Stomach (tissue), 9 donors: ENCODE results near the gene TRAPPC6A. TPM values are rescaled to one million over a fixed set of nuclear protein-coding genes. Genes with fewer than 3 reads are reported as not detected.

Source experiments
- DNase-seq, 2 donors: peaks; one replicate each; pipeline versions ENCODE4 v3.0.0 to v3.0.0-alpha.2; 2013 to 2019
- H3K27ac ChIP-seq, 5 donors: fragments of 200-600 bp in 4 of 5; sonication (generic) in 4 of 5; one replicate each; pipeline ENCODE4 v1.5.1; 2013 to 2019; ENCODE audit warnings: mild to moderate bottlenecking in 1 of 5, moderate library complexity in 1 of 5
- H3K27me3 ChIP-seq, 3 donors: fragments of 200-600 bp; sonication (generic); one replicate each; pipeline ENCODE4 v1.5.1; 2017 to 2019; ENCODE audit warnings: mixed run types in 1 of 3
- H3K36me3 ChIP-seq, 4 donors: fragments of 200-600 bp; sonication (generic); 1 replicate in 3 of 4; 2 replicates in 1 of 4; pipeline ENCODE4 v1.5.1; 2016 to 2019
- H3K4me1 ChIP-seq, 4 donors: fragments of 200-600 bp; sonication (generic); one replicate each; pipeline ENCODE4 v1.5.1; 2016 to 2019
- H3K4me3 ChIP-seq, 4 donors: fragments of 200-600 bp; sonication (generic) in 3 of 4; one replicate each; pipeline ENCODE4 v1.5.1; 2016 to 2019; ENCODE audit warnings: mild to moderate bottlenecking in 1 of 4
- H3K9me3 ChIP-seq, 4 donors: fragments of 200-600 bp; sonication (generic); one replicate each; pipeline ENCODE4 v1.5.1; 2016 to 2019
- EP300 ChIP-seq: sonication (generic); formaldehyde crosslinking; IDR thresholded peaks from one replicate; pipeline ENCODE4 v1.6.1; 2017; ENCODE audit warnings: antibody characterized with exemption
- POLR2A ChIP-seq, 4 donors: fragments of 450-650 bp; IDR thresholded peaks; one replicate each; pipeline ENCODE4 v1.6.1; 2016; ENCODE audit warnings: antibody characterized with exemption in 4 of 4, control low read depth in 2 of 4, mild to moderate bottlenecking in 1 of 4, moderate library complexity in 1 of 4
- POLR2AphosphoS5 ChIP-seq, 3 donors: sonication (generic); formaldehyde crosslinking; IDR thresholded peaks; one replicate each; pipeline ENCODE4 v1.6.1; 2016; ENCODE audit warnings: antibody characterized with exemption in 3 of 3
- WGBS, 5 donors: extraction: QIAGEN DNeasy Blood & Tissue Kit in 3 of 5; methylation state at CpG; one replicate each; pipeline versions ENCODE4 v1.1.5 to v1.1.7; 2013 to 2018; 5-methylcytosine and 5-hydroxymethylcytosine counted together
- intact Hi-C: fragments of 100-400 bp; cut with DNase I; formaldehyde crosslinking; loops from one replicate; pipeline ENCODE4 v1.15.1; 2023; ENCODE audit warnings: low total_unique reads
- polyA plus RNA-seq, 3 donors: library from polyadenylated mRNA; stranded (reverse); fragments of 200-250 nt; gene quantifications; one replicate each; pipeline ENCODE4 v1.2.3, GENCODE V29; 2013
- total RNA-seq, 5 donors: library from RNA; depleted of rRNA; stranded (reverse); fragments of >200 nt; gene quantifications; one replicate each; pipeline versions ENCODE4 v1.1.0 to v1.2.3, GENCODE V29; 2014 to 2016
- TF ChIP-seq, protein P1 (sequence below), 7 experiments: fragments of 450-650 bp in 4 of 7; fragments of 200-600 bp in 3 of 7; sonication (generic) in 3 of 7; IDR thresholded peaks; one replicate each; pipeline ENCODE4 v1.5.1; 2016 to 2019; ENCODE audit warnings: antibody characterized with exemption in 7 of 7, control low read depth in 2 of 7, mild to moderate bottlenecking in 1 of 7
- donor health status: healthy with polysubstance abuse.
- donor health status: Bipolar disorder and iron deficiency.
- donor health status: healthy.

Gene TRAPPC6A
- total and polyA plus RNA-seq, 8 donors: 8.7 to 59.4 (median 40.7) TPM; not detected in 1

DNA sequence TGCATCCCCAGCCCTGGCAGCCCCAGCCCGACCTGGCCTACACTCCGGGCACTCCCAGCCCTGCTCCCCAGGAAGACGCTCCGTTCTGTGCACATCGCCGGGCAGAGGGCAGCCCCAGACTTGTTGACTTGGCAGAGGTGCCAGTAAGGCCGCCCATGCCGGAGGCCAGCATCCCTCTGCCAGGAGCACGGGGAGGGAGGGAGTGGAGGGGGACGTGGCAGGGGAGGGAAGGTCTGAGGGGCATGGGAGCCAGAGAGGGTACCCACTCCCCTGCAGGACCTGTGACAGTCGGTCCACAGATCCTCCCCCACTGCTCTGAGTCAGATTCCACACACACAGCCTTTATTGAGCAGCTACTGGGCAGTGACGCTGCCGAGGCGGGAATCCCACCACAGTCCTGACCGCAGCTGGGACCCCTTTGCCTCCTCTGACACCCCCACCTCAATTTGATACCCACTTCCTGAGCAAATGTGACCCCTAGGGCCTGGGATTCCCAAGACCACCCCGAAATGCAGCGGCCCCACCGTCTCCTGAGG, 15.4 kb downstream of the TRAPPC6A start:
- TF ChIP-seq POLR2AphosphoS5 (IDR thresholded peaks at IDR 0.05): no peak
- TF ChIP-seq, protein P1, sequence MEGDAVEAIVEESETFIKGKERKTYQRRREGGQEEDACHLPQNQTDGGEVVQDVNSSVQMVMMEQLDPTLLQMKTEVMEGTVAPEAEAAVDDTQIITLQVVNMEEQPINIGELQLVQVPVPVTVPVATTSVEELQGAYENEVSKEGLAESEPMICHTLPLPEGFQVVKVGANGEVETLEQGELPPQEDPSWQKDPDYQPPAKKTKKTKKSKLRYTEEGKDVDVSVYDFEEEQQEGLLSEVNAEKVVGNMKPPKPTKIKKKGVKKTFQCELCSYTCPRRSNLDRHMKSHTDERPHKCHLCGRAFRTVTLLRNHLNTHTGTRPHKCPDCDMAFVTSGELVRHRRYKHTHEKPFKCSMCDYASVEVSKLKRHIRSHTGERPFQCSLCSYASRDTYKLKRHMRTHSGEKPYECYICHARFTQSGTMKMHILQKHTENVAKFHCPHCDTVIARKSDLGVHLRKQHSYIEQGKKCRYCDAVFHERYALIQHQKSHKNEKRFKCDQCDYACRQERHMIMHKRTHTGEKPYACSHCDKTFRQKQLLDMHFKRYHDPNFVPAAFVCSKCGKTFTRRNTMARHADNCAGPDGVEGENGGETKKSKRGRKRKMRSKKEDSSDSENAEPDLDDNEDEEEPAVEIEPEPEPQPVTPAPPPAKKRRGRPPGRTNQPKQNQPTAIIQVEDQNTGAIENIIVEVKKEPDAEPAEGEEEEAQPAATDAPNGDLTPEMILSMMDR (IDR thresholded peaks at IDR 0.05): no peak
- no peak for TF ChIP-seq EP300
- TF ChIP-seq POLR2A (IDR thresholded peaks at IDR 0.05): no peak
- no peak for DNase-seq
- peaks cover 0 to 50% (median 31%) of the 10 kb centered on the region in 3 donors for H3K27me3 ChIP-seq
- no peaks in the 10 kb centered on the region for H3K9me3 ChIP-seq
- no peak overlapping the region for H3K4me3 ChIP-seq
- H3K4me1 ChIP-seq: peaks cover 7 to 37% (median 31%) of the 10 kb centered on the region in 4 donors
- WGBS, 5 donors: 59 to 82% (median 70%) methylated on average over 8 to 18 of the region's 18 CpGs
- no peak overlapping the region for H3K27ac ChIP-seq
- intact Hi-C loops: no loop called here
- no peaks in the 10 kb centered on the region for H3K36me3 ChIP-seq

DNA sequence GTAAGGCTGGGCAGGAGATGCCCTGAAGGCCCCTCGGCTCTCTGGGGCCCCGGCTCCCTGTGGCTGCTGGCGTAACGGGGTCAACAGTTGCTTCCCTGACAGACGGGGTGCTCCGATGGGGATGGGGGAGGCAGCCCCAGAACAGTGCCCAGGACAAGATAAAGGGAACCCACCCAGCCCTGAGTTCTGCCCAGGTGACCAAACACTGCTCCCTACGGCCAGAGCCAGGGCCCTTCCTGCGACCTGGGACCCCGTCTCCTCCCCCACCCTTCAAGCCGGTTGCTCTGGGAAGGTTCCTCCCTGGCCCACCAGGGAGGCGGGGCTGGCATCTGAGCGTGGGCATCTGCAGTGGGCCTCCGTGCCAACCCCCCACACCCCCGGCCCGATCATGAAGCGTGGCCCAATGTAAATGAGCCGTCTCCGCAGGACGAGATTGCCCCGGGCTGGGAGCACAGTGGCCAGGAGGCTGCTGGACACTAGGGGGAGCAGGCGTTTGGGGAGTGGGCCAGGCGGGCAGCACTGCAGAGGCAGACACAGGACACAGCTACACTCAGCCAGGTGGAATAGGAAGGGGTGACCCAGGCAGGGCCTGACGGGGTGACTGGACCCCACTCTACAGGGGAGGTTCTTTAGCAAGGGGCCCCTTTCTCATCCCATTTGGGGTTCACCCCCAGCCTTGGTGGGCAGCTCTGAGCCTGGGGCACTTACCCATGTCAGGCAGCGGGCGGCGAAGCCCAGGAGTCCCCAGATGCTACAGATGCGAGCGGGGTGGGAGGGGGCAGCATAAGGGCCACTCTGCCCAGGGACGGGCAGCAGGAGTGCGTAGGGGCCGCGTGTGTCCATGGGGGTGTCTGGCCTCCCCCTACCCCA, 16.1 kb downstream of the TRAPPC6A start:
- TF ChIP-seq POLR2A (IDR thresholded peaks at IDR 0.05) (no peak), EP300 (no peak), POLR2AphosphoS5 (IDR thresholded peaks at IDR 0.05) (no peak)
- TF ChIP-seq, protein P1 (IDR thresholded peaks at IDR 0.05): peak in 2 of 7 experiments; percentile 21 to 31
- H3K27me3 ChIP-seq: peaks cover 0 to 50% (median 31%) of the 10 kb centered on the region in 3 donors
- H3K4me3 ChIP-seq: no peak overlapping the region
- intact Hi-C loops: no loop called here
- DNase-seq: peak; percentile 56 to 68
- WGBS, 5 donors: 36 to 84% (median 40%) methylated on average over 8 to 32 of the region's 32 CpGs
- no peak overlapping the region for H3K27ac ChIP-seq
- H3K4me1 ChIP-seq: peaks cover 7 to 37% (median 31%) of the 10 kb centered on the region in 4 donors
- H3K36me3 ChIP-seq: no peaks in the 10 kb centered on the region
- H3K9me3 ChIP-seq: no peaks in the 10 kb centered on the region

DNA sequence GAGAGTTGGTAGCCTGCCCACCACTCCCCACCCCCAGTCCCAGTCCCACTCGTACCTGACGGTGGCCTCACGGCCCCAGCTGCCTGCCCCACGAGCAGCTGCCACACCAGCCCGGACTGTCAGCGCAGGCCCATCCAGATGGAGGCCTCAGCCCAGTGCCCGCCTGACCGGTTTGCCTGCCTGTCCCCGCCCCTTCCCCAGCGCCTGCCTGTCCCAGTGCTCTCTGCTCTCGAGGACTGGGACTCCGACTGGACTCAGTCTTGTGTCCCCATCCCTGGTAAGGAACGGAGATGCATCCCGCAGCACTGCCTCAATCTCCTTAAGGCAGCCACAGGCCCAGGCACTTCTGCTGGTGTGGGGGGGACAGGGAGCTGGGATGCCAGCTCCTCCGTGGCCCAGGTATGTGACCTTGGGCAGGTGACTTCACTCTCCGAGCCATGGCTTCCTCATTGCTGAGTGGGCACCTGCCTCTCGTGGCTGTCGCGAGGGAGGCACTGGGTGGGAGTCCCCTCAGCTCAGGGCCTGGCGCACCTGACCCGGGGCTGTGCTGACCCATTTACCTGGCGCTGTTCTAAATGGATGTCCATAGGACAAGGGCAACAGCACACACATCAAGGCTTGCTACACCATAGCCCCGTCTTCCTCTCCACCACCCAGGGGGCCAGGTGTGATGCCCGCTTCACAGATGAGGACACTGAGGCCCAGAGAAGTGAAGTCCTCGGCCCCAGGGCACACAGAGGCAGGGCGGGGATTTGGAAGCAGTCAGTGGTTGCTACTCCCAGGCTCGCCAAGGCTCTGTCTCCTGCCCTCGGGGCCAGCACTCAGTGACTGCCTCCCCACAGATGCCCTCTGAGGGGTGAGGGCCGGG, 16.9 kb downstream of the TRAPPC6A start, which contains the start of gene NKPD1:
NKPD1 (minus strand) TSS at position 113 of the 868 bp plus-strand sequence. CDS start 832 bp downstream, outside the sequence.
- H3K27ac ChIP-seq: no peak within 1 kb of the TSS
- no peaks in the 10 kb centered on the region for H3K36me3 ChIP-seq
- H3K4me3 ChIP-seq: no peak within 1 kb of the TSS
- intact Hi-C loops: no loop called here
- TF ChIP-seq EP300: no peak
- TF ChIP-seq, protein P1 (IDR thresholded peaks at IDR 0.05): no peak
- TF ChIP-seq POLR2A (IDR thresholded peaks at IDR 0.05): no peak
- no peak for TF ChIP-seq POLR2AphosphoS5 (IDR thresholded peaks at IDR 0.05)
- peak; percentile 82 to 85 for DNase-seq
- 21 to 52% (median 31%) methylated on average over 16 to 29 of the region's 29 CpGs for WGBS, 5 donors
- peaks cover 7 to 37% (median 31%) of the 10 kb centered on the region in 4 donors for H3K4me1 ChIP-seq
- H3K9me3 ChIP-seq: no peaks in the 10 kb centered on the region
- H3K27me3 ChIP-seq: peaks cover 0 to 57% (median 31%) of the 10 kb centered on the region in 3 donors

DNA sequence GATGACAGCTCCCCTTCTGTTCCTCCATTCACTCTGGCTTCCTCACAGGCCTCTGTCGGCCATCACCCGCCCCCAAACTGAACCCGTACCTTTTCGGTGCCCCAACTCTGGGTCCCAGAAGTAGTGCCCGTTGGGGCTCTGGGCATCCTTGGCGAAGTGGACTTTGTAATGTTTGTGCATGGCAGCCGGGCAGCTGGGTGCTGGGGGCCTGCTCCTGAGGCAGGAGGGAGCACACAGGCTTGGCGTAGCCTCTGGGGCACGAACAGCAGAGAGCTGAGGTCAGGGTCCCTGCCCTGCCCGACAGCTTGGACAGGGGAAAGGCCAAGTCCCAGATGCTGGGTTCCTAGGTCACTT, 18.1 kb downstream of the TRAPPC6A start:
- H3K36me3 ChIP-seq: no peaks in the 10 kb centered on the region
- peaks cover 0 to 60% (median 31%) of the 10 kb centered on the region in 3 donors for H3K27me3 ChIP-seq
- no peak overlapping the region for H3K27ac ChIP-seq
- H3K4me1 ChIP-seq: peaks cover 7 to 37% (median 28%) of the 10 kb centered on the region in 4 donors
- TF ChIP-seq, protein P1 (IDR thresholded peaks at IDR 0.05): no peak
- no peaks in the 10 kb centered on the region for H3K9me3 ChIP-seq
- no peak for DNase-seq
- no peak overlapping the region for H3K4me3 ChIP-seq
- intact Hi-C loops: no loop called here
- WGBS, 5 donors: 60 to 72% (median 67%) methylated on average over 10 of the region's 10 CpGs
